Neuronal stem cell (in vitro differentiated cells): ENCODE data around the gene KDM1B. TPM values are rescaled to one million over a fixed set of nuclear protein-coding genes. Genes with fewer than 3 reads are reported as not detected.

Experiments used
- small RNA-seq: library from polyadenylated mRNA; stranded (forward); fragments of <200 nt; extraction: miRNeasy Mini kit (QIAGEN cat#:217004); gene quantifications from one replicate; pipeline ENCODE3, GENCODE V24; 2013; ENCODE audit not compliant: insufficient read depth

The KDM1B gene

Small RNA genes lying within 50 kb of the gene (small RNA-seq; reads per million reads assigned to genes)
- not detected for gene RF00019
